HG03521 (cell line): ENCODE measurements around the gene WNT3A.

Experiments
- ATAC-seq: cut with Tn5 transposase; IDR thresholded peaks from one replicate; pipeline ENCODE4 v1.9.1; 2021; ENCODE audit warnings: mild to moderate bottlenecking, moderate library complexity; ENCODE audit not compliant: unreplicated experiment

Gene WNT3A

DNA sequence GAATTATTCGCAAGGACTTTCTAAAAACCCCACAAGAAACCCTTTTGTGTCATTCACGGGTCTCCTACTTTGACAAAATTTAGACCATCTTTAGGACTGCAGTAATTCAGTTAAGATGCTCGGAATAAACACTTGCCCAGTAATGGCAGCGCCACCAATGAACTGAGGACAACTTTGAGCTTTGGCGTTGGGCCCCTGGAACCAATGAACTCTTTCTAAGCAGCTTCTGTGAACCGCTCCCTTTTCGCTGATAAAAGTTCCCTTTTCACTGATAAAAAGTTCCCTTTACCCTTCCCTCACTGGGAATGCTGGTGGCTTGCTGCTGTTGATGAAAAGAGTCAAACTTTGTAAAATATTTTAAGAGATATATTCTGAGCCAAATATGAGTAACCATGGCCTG lies 103.8 kb downstream of the WNT3A start:
- no peak for ATAC-seq
